ENCODE measurements around the gene RAD51B.

- TF ChIP-seq CTCF (IDR thresholded peaks at IDR 0.05 in 2 of 3, conservative IDR thresholded peaks at IDR 0.05 in 1 of 3; ENCODE audit: borderline replicate concordance in 1 of 3, insufficient read depth in 1 of 3, low read depth in 2 of 3, low read length in 2 of 3) = no peak
- no peak for TF ChIP-seq EZH2 (IDR thresholded peaks at IDR 0.05)
- no peak for TF ChIP-seq YY1 (IDR thresholded peaks at IDR 0.05; ENCODE audit: extremely low read depth, insufficient replicate concordance, low read depth, low read length)
- TF ChIP-seq ZBTB33 (IDR thresholded peaks at IDR 0.05; ENCODE audit: extremely low read depth, insufficient replicate concordance, low read length) = no peak
- TF ChIP-seq POLR2A (IDR thresholded peaks at IDR 0.05; ENCODE audit: borderline replicate concordance, extremely low read depth, insufficient read depth, insufficient read length) = no peak
- TF ChIP-seq MAX (IDR thresholded peaks at IDR 0.05) = no peak
- no peak for TF ChIP-seq POLR2AphosphoS5 (IDR thresholded peaks at IDR 0.05; ENCODE audit: low read depth, low read length)
- TF ChIP-seq SP1 (IDR thresholded peaks at IDR 0.05; ENCODE audit: low read depth) = no peak
- no peak for TF ChIP-seq EZH2phosphoT487 (IDR thresholded peaks at IDR 0.05; ENCODE audit: borderline replicate concordance)
- no peak for TF ChIP-seq ZFX (IDR thresholded peaks at IDR 0.05)
- no peak for TF ChIP-seq JUND (IDR thresholded peaks at IDR 0.05)
- no peak for TF ChIP-seq CEBPB (IDR thresholded peaks at IDR 0.05; ENCODE audit: low read depth)
- TF ChIP-seq, protein P1, sequence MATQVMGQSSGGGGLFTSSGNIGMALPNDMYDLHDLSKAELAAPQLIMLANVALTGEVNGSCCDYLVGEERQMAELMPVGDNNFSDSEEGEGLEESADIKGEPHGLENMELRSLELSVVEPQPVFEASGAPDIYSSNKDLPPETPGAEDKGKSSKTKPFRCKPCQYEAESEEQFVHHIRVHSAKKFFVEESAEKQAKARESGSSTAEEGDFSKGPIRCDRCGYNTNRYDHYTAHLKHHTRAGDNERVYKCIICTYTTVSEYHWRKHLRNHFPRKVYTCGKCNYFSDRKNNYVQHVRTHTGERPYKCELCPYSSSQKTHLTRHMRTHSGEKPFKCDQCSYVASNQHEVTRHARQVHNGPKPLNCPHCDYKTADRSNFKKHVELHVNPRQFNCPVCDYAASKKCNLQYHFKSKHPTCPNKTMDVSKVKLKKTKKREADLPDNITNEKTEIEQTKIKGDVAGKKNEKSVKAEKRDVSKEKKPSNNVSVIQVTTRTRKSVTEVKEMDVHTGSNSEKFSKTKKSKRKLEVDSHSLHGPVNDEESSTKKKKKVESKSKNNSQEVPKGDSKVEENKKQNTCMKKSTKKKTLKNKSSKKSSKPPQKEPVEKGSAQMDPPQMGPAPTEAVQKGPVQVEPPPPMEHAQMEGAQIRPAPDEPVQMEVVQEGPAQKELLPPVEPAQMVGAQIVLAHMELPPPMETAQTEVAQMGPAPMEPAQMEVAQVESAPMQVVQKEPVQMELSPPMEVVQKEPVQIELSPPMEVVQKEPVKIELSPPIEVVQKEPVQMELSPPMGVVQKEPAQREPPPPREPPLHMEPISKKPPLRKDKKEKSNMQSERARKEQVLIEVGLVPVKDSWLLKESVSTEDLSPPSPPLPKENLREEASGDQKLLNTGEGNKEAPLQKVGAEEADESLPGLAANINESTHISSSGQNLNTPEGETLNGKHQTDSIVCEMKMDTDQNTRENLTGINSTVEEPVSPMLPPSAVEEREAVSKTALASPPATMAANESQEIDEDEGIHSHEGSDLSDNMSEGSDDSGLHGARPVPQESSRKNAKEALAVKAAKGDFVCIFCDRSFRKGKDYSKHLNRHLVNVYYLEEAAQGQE (IDR thresholded peaks at IDR 0.05; ENCODE audit: low read depth) = no peak
- no peak for TF ChIP-seq SIN3A (IDR thresholded peaks at IDR 0.05; ENCODE audit: low read depth)
Observed at GRCh38 chr14:68271913-68272391, 452.4 kb downstream of the RAD51B start.

Measured in HCT116 (cell line).